Activated CD4-positive, alpha-beta T cell treated with anti-CD3 and anti-CD28 coated beads, Interleukin-2, Interleukin-4, amounts not matched to agents 100 ng/mL and 50 ng/mL, durations not matched to agents 16 hours and 8 hours (primary cell): ENCODE measurements around the gene FGF14.
"Not testable (repeated sequence)": the region's sequence is repeated elsewhere in the genome, so short reads cannot be mapped to it uniquely, and the experiment has no call there.

ENCODE experiments used
- DNase-seq: peaks from one replicate; pipeline ENCODE4 v3.0.0-alpha.2; 2020; ENCODE audit warnings: low spot score

FGF14 gene

DNA sequence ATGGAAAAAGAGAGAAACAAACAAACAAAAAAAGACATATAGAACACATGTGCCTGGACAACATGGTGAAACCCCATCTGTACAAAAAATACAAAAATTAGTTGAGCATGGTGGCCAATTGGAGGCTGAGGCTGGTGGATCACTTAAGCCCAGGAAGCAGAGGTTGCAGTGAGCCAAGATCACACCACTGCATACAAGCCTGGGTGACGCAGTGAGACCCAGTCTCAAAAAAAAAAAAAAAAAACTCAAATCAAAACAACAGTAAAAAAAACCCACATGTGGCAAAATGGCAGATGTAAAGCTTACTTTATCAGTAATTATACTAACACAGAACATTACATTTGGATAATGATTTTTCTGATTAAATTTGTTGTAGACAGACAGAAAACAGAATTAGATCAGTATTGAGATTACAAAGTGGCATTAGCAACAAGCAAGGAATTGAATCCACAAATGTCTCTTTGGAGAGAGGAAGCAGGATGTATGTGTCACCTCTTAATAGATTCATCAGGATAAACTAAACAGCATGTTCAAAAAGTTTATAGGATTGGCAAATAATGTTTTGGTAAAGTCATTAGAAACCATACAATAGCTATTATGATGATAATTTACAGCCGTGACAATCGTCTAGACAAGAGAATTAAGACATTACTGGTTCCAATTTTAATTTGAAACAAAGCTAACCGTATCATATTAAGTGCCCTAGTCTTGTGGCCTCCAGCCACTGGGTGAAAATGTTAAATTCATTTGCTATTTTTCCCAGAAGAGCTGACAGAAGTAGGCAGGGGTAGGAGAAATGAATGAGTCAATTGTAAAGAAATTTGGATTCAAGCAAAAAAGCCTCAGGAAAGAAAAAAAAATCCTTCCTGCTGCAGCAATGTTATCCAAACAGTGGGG, 206.0 kb downstream of the FGF14 start:
- no peak for DNase-seq

- DNase-seq, result no peak
Measured at GRCh38 chr13:102192858-102193257, 209.0 kb downstream of the FGF14 start.

DNA sequence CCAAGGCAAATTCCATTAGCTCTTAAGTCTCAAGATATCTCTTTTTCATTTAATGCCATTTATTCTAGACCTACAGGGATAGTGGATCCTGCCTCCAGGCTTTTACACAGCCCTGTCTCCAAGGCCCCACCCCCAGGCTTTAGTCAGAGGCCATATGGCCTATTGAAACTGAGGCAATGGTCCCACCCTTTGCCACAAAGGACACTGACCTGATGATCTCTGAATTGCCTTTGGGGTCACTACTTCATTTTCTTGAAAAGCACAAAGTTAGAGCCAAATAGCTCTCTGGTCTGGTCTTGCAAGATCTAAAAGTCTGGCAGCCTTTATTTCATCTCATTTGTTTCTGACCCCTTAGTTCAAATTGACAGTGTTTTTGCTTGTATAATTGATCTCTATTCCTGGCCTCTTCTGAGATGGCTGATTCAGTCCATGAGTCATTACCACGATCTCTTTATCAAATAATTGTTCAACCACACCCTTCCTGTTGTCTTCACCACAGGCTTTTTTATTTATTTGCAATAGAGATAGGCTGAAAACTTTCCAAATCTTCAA, 209.8 kb downstream of the FGF14 start:
- DNase-seq, result no peak

DNA sequence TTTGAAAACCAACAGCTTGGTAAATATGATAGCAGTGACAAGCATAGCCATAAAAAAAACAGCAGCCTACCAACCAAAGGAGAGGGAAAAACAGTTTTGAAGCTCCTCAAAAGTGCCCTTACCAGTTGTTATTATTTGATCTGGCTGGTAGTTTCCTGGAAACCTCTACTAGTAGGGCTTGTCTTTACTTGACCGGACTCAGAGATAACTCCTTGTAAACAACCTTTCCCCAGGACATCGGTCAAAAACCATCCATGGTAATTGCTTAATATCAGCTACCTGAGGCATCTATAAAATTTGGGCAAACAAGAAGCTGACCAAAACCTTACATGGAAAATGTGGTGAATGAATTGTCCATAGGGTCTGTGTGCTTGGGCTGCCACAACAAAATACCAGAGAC, 210.9 kb downstream of the FGF14 start:
- DNase-seq, result no peak

- DNase-seq, result no peak
Measured at GRCh38 chr13:102187313-102187712, 214.5 kb downstream of the FGF14 start.

- DNase-seq, result no peak
Measured at GRCh38 chr13:102185375-102185984, 216.4 kb downstream of the FGF14 start.

- no peak for DNase-seq
Measured at GRCh38 chr13:102183509-102184182, 218.2 kb downstream of the FGF14 start.

DNA sequence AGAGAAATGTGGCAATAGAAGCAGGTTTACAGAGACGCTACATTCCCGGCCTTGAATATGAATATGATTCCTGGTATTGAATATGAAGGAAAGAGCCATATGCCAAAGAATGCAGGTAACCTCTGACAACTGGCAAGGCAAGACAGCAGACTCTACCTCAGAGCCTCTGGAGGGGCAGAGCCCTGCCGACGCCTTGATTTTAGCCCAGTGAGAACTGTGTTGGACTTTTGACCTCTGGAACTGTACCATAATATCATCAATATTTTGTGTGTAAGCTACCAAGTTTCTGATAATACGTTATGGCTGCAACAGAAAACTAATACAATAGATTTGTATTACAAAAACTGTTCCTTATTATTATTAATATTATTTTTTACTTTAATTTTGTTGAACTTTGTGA, 219.7 kb downstream of the FGF14 start:
- DNase-seq, result no peak

DNA sequence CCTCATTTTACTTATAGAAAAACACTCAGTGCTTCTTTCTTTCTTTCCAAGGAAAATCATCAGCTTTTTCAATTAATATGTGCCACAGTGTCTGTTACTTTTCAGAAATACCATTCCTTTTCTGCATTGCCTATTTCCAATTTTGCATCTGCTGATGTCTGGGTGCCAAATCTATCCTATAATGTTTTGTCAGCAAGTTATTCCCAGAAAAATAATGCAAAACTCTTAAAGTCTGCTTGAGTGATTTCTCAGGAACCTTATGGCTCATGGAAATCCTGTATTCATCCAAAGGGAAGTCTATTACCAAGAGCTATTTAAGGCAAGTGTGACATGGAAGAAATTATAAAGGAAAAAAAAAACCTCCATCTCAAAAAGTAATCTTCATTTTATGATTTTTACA, 224.4 kb downstream of the FGF14 start:
- no peak for DNase-seq

GRCh38 chr13:102176846-102177245, 225.0 kb downstream of the FGF14 start:
- no peak for DNase-seq

GRCh38 chr13:102172406-102172805, 229.4 kb downstream of the FGF14 start:
- DNase-seq, result no peak

GRCh38 chr13:102170305-102170704, 231.5 kb downstream of the FGF14 start:
- DNase-seq, result no peak

DNA sequence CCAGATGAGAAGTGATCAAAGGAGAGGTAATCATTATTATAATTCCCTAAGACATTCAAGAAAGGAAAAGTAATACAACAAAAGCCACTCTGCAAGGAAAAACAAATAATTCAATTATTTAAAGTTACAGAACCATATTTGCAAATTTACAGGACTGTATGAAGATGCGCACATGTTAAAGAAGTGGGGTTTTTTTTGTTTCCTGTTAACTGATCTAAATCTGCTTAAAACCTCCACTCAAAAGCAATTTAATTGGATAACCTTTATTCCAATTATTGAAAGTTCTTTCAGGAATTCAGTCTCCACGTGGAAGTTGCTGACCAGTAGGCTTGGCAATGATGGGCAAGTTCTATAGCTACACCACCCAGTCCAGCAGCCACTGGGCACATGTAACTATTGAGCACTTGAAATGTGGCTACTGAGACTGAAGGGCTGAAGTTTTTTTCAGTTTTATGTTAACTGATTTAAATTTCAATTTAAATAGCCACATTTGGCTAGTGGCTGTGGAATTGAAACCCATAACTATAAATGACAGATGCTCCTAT, 232.3 kb downstream of the FGF14 start:
- DNase-seq, result no peak

DNA sequence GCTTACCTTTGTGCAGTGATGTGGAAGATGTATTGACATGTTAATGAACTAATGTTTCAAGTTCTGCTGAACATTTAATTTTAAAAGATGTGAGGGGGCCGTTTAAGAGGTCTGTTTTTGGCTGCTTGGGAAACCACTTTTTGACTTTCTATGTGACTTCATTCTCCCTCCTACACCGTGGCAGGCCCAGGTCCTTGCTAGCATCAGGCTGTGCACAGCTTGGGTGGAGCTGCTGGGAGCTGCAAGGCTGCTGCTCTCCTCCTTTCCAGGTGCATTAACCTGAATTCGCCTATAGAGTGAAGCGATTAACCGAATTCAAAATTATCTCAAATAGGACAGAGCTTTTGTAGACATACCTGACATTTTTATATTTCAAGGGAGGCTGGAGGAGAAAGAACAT, 249.1 kb downstream of the FGF14 start:
- no peak for DNase-seq

GRCh38 chr13:102147353-102147752, 254.5 kb downstream of the FGF14 start:
- DNase-seq, result no peak

DNA sequence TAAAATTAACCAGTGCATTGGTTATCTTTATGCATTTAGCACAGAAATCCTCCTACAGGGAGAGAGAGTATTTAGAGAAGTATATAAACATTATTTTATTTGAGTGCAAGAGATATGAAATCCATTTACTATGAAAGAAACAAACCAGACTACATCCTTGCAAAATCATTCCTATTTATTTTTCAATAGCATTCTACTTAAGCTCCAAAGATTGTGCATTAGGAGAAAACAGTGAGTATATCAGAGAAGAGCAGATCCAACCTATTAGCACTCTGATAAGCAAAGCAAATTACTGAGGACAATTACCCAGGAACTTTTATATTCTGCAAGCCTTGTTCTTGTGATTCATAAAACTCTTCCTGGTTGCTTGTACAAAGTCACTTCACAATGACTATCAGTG, 256.1 kb downstream of the FGF14 start:
- DNase-seq, result no peak

DNA sequence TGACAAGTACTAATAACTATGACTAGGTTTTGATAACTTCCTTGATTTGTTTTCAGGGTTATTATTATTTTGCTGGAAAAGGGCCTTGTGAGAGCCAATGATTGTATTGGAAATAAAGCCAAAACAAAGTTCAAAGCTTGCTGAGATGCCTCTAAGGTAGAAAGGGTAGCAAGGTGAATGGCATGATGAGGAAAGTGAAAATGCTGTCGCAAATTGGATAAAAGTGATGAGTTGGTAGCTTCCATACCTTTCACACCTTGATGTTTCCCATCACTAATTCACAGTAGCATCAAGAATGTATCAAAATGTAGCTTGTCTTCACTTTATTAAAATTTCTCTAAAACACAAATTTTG, 259.4 kb downstream of the FGF14 start:
- DNase-seq, result no peak

- DNase-seq, result peak; percentile 9
Measured at GRCh38 chr13:102141625-102142472, 260.0 kb downstream of the FGF14 start.

DNA sequence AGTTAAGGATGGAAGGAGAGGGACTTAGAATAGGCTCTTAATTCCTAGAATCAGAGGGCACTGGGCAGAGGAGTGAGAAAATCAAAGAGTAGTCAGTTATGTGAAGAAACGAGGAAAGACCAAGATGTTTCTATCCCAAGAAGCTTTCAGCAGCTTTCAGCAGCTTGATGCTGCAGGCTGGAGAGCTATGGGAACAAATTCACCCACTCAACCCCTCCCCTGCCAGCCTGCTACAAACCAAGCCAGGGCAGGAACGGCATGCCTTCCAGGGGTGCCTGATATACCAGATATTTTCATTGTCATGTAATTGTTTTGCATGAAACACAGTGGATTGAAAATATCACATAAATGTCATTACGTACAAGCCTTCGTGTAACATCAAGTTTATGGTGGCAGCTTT, 262.2 kb downstream of the FGF14 start:
- DNase-seq, result no peak

GRCh38 chr13:102138635-102139190, 263.1 kb downstream of the FGF14 start:
- no peak for DNase-seq

DNA sequence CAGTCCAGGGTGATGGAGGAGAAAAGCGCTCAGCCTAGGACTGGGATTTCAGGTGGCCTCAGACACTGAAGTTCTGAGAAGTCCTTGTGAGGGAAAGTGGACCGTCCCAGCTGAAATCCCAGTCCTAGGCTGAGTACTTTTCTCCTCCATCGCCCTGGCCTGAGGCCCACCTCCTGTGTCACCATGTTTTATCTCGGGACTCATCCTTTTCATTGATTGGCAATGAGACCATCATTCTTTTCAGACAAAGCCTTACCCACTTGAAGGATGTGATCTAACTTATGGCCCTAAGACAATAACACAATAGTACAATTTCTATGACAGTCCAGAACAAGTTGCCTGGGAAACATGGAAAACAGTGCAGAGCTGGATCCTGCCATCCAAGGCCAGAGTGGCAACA, 263.9 kb downstream of the FGF14 start:
- DNase-seq, result not testable (repeated sequence)
